Left forelimb (tissue), 1 donor: ENCODE data around the gene ANTXR2.
"Not testable (repeated sequence)": the region's sequence is repeated elsewhere in the genome, so short reads cannot be mapped to it uniquely, and the experiment has no call there.

Source experiments
- DNase-seq: peaks from one replicate; pipeline ENCODE4 v3.0.0-alpha.2; 2018; ENCODE audit warnings: low spot score

Gene ANTXR2

DNA sequence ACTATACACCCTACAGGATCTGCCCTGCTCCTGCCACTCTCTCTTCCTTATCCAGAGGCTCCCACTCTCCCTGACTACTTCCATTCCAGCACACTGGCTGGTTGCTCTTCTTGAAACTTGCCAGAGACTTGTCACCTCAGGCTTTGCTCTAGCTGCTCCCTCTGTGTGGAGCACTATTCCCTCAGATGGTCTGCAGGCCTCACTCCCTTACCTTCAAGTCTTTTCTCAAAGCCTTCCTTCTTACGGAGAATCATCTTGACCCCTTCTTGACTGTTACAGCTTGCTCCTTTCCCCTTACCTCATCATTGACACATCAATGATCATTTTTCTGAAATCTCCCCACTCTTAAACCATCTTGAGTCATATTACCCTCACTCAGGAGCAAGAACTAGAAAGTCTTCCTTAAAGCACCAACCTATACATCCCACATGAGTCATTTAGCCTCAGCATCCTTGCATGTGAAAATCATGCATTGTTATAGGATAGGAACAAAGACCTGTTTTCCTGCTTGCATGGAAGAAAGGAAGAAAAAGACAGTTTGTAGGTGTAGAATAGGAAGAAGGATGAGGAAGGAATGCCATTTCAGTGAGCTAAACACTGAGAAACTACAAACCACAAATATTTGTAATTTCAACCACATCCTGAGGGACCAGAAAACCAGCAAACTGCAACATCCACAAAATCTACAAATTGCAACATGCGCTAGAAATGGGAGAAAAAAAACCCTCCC, 55.7 kb downstream of the ANTXR2 start:
- DNase-seq: no peak

DNA sequence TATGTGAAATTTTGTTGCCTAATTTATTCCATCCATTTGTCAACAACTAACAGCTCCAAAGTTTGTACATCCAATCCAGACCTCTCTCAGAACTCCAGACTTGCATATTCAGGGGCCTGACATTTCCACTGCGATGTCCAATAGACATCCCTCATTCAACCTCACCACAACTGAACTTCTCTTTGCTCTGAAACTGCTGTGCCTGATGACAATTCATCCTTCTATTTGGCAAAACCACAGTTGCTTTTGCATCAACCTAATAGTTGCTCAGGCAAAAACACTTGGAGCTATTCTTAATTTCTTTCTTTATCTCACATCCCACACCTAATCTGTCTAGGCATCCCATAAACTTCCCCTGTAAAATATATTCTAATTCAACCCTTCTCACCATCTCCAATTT, 56.5 kb downstream of the ANTXR2 start:
- no peak for DNase-seq

- DNase-seq: no peak
These were observed 57.4 kb downstream of the ANTXR2 start for GRCh38 chr4:80015407-80016189.

- DNase-seq: no peak
These were observed 58.5 kb downstream of the ANTXR2 start for GRCh38 chr4:80014531-80014930.

- DNase-seq: no peak
These were observed 60.7 kb downstream of the ANTXR2 start for GRCh38 chr4:80012291-80012690.

- DNase-seq: no peak
These were observed 61.3 kb downstream of the ANTXR2 start for GRCh38 chr4:80011636-80012236.

DNA sequence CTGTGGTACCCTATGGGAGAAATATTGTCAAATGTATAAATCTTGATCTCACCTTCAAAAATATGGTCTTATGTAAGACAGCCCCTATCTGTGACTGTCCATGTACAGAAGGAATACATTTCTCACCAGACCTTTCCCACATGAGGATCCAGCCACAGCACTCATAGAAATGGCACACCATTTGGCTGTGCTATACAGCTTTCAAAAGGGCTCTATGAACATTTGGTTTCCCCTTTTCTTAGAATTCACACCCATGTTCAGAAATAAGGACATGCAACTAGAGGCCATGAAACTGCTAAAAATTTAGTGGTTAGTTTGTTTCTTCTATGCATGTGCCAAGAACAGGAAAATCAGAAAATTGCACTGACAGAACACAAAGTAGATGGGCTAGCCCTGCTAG, 62.7 kb downstream of the ANTXR2 start:
- DNase-seq: no peak

DNA sequence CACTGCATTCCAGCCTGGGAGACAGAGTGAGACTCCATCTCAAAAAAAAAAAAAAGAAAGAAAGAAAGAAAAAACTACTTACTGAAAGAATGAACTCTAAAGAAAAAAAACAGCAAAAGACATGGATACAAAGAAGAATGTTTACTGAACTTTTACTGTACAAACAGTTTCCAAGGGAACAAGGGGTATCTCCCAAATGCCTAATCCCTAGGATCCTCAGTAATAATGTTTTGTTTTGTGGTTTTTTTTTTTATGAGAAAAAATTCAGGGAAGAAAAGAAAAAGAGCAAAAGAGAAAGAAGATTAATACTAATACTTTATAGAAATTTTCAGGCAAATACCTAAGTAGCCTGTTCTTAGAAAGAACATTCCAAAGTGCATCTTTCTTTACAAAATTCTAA, 63.2 kb downstream of the ANTXR2 start:
- no peak for DNase-seq

- DNase-seq: no peak
These were observed 64.1 kb downstream of the ANTXR2 start for GRCh38 chr4:80008971-80009370.

GRCh38 chr4:80008351-80008750, 64.7 kb downstream of the ANTXR2 start:
- DNase-seq: no peak

DNA sequence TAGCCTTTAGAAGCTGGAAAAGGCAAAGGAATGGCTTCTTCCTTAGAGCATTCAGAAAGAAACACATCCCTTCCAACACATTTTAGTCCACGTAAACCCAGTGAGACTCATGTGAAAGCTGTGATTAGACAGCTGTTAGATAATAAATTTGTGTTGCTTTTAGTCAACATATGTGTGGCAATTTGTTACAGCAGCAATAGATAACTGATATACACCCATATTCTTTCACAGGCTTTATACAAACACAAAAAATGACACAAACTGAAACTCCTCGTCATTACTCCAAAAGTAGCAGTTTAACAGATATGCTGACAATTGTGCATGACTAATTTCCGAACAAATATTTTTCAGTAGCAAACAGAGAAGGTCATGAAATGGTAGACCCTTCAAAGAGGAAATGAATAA, 65.3 kb downstream of the ANTXR2 start:
- no peak for DNase-seq

DNA sequence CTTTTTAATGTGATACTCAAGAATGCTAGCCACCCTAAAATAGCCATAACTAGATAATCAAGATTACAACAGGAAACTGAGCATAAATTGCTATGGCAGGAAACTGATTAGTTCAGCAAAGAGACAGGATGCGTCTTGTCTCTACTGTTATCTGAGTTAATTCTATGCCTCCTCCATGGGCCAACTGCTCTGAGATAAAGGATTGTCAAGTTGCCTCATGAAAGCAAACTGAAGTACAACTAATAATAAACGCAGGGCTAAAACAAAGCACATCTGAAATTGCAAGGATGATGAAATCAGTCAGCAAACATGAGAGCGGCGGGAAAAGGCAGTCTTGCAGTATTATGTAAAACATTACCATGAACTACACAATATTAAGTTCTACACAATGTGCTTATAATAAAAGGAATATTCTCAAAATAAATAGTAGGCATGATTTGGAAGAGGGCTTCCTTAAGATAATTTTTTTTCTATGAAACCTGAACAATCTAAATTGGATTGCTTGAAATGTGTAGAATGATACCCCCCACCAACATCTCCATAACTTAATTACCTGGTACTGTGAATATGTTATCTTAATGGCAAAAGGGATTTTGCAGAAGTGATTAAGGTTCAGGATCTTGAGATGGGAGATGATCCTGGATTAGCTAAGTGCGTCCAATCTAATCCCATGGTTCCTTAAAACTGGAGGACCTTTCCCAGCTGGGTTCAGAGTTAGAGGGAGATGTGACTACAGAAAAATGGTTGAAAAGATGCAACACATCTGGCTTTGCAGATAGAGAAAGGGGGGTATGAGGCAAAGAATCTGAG, 65.9 kb downstream of the ANTXR2 start:
- no peak for DNase-seq

DNA sequence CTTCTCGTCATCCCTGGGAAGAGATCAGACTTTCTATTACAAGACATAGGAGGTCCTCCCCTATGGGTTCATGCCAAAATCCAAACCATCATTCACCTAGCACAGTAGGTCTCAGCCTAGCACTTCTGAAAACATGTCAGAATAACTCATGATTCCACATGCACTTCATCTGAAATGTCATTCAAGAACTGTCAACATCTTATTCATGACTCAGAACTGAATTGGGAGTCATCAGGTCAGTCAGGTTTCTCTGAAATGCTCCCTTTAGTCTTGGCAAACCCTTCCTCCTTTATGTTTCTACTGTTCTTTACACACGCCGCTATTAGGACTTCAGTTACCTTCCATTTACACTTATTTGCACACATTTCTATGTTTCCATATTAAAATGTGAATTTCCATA, 67.2 kb downstream of the ANTXR2 start:
- DNase-seq: no peak

DNA sequence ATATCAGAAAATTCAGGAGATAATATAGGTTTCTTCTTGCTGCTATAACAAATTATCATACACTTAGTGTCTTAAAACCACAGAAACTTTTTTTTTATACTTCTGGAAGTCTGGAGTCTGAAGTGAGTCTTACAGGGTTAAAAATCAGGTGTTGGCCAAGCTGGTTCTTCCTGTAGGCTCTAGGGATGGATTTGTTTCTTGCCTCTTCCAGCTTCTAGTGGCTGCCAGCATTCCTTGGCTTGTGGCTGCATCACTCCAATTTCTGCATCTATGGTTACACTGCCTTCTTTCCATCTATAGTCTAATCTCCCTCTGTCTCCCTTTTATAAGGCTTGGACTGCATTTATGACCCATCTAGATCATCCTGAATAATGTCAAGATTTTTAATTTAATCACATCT, 68.7 kb downstream of the ANTXR2 start:
- no peak for DNase-seq

- not testable (repeated sequence) for DNase-seq
These were observed 70.5 kb downstream of the ANTXR2 start for GRCh38 chr4:80002559-80002958.

DNA sequence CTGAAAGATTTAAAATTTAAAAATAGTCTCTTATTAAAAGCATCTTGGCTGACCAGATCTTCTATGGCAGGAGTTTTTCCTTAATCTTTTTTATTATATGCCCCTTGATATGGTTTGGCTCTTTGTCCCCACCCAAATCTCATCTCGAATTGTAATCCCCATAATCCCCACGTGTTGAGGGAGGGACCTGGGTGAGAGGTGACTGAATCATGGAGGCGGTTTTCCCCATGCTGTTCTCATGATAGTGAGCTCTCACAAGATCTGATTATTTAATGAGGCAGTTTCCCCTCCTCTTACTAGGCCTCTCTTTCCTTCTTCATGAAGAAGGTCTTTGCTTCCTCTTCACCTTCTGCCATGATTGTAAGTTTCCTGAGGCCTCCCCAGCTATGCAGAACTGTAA, 74.0 kb downstream of the ANTXR2 start:
- DNase-seq: not testable (repeated sequence)

DNA sequence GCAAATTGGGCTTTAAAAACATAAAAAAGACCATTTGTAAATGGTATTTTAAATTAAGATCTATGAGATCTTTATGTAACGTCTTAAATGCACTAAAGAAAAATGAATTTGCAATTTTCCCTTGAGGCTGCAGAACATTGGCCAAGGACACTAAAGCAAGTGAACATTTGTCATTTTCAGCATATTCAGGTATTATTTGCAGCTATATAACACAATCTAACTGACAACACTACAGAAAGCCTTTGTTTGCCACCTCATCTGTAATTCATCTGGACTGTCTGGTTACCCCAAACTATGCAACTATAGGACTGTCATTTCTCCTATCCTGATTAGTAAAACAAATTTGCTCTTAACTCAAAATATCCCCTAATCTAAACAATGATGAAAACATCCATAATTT, 74.8 kb downstream of the ANTXR2 start:
- no peak for DNase-seq

DNA sequence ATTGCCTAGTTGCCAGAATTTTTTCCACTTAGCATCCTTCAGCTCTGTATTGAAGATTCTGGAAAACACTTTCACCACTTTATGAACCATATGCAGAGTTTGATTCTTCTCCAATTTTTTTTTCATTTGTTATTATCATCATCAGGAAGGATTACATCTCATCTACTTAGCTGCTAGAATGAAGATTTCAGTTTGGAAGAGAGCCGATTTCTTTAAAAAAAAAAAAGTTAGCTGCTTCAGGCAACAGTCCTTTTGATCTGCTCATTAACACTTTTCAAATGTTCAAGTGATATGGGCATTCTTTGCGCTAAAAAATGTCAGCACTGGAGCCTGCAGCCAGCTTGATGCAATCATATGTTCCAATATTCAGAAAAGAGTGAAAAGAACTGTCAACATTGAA, 76.2 kb downstream of the ANTXR2 start:
- DNase-seq: no peak

- no peak for DNase-seq
These were observed 79.6 kb downstream of the ANTXR2 start for GRCh38 chr4:79993476-79993875.

- DNase-seq: no peak
These were observed 81.4 kb downstream of the ANTXR2 start for GRCh38 chr4:79991601-79992000.

DNA sequence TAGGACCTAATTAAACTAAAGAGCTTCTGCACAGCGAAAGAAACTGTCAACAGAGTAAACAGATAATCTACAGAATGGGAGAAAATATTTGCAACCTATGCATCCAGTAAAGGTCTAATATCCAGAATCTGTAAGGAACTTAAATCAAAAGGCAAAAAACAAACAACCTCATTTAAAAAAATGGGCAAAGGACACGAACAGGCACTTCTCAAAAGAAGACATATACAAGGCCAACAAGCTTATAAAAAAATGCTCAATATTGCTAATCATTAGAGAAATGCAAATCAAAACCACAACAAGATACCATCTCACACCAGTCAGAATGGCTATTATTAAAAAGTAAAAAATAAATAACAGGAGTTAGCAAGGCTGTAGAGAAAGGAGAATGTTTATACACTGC, 81.9 kb downstream of the ANTXR2 start:
- DNase-seq: not testable (repeated sequence)

DNA sequence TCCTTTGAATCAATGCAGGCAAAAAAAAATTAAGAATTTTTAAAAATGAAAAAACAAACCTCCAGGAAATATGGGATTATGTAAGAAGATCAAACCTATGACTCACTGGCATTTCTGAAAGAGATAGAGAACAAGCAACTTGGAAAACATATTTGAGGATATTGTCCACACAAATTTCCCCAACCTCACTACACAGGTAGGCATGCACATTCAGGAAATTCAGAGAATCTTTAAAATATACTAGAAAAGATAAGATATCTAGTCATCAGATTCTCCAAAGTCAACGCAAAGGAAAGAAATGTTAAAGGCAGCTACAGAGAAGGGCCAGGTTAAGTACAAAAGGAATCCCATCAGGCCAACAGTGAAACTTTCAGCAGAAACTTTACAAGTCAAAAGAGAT, 85.6 kb downstream of the ANTXR2 start:
- no peak for DNase-seq
